Sigmoid colon (tissue), 7 donors: ENCODE measurements around the gene SPRED2. TPM values are rescaled to one million over a fixed set of nuclear protein-coding genes. Genes with fewer than 3 reads are reported as not detected.

Experiments
- DNase-seq: peaks from one replicate; pipeline ENCODE4 v3.0.0-alpha.2; 2019
- H3K27ac ChIP-seq, 4 donors: fragments of 200-600 bp; sonication (generic); one replicate each; pipeline ENCODE4 v1.5.1; 2016 to 2019; ENCODE audit warnings: mild to moderate bottlenecking in 1 of 4
- H3K27me3 ChIP-seq, 3 donors: fragments of 200-600 bp; sonication (generic); one replicate each; pipeline ENCODE4 v1.5.1; 2019; ENCODE audit warnings: mild to moderate bottlenecking in 1 of 3
- H3K36me3 ChIP-seq, 4 donors: fragments of 200-600 bp; sonication (generic); one replicate each; pipeline ENCODE4 v1.5.1; 2016 to 2019
- H3K4me1 ChIP-seq, 4 donors: fragments of 200-600 bp; sonication (generic); one replicate each; pipeline ENCODE4 v1.5.1; 2017 to 2019
- H3K4me3 ChIP-seq, 4 donors: fragments of 200-600 bp; sonication (generic); one replicate each; pipeline ENCODE4 v1.5.1; 2017 to 2019; ENCODE audit warnings: mild to moderate bottlenecking in 2 of 4, moderate library complexity in 1 of 4
- H3K9me3 ChIP-seq, 4 donors: fragments of 200-600 bp in 3 of 4; sonication (generic) in 3 of 4; one replicate each; pipeline versions ENCODE4 v1.5.1 to v1.6.1; 2013 to 2019
- CTCF ChIP-seq, 4 experiments: fragments of 450-650 bp in 3 of 4; fragments of 200-600 bp in 1 of 4; IDR thresholded peaks; one replicate each; pipeline ENCODE4 v1.5.1; 2016 to 2019; ENCODE audit warnings: antibody characterized with exemption in 4 of 4, mild to moderate bottlenecking in 3 of 4, moderate library complexity in 2 of 4
- EP300 ChIP-seq, 4 donors: sonication (generic); formaldehyde crosslinking; IDR thresholded peaks; one replicate each; pipeline ENCODE4 v1.6.1; 2017; ENCODE audit warnings: antibody characterized with exemption in 4 of 4
- POLR2A ChIP-seq, 2 donors: fragments of 450-650 bp; IDR thresholded peaks; one replicate each; pipeline ENCODE4 v1.6.1; 2016; ENCODE audit warnings: antibody characterized with exemption in 2 of 2, mild to moderate bottlenecking in 2 of 2, moderate library complexity in 2 of 2
- POLR2AphosphoS5 ChIP-seq, 4 donors: sonication (generic); formaldehyde crosslinking; IDR thresholded peaks; one replicate each; pipeline ENCODE4 v1.6.1; 2017; ENCODE audit warnings: antibody characterized with exemption in 4 of 4
- WGBS, 2 donors: extraction: QIAGEN DNeasy Blood & Tissue Kit; methylation state at CpG; one replicate each; pipeline ENCODE4 v1.1.7; 2013; 5-methylcytosine and 5-hydroxymethylcytosine counted together
- intact Hi-C: fragments of 100-400 bp; cut with DNase I; formaldehyde crosslinking; loops from one replicate; pipeline ENCODE4 v1.15.1; 2023
- polyA plus RNA-seq, 3 donors: library from polyadenylated mRNA; stranded (reverse); fragments of 200-250 nt; gene quantifications; one replicate each; pipeline ENCODE4 v1.2.3, GENCODE V29; 2013
- total RNA-seq, 4 donors: library from RNA; depleted of rRNA; stranded (reverse); fragments of >200 nt; gene quantifications; one replicate each; pipeline ENCODE4 v1.1.0, GENCODE V29; 2016
- donor health status: healthy with polysubstance abuse.
- donor health status: Bipolar disorder and iron deficiency.
- donor health status: healthy.

SPRED2 gene
- total and polyA plus RNA-seq, 7 donors, result 6.1 to 31.2 (median 13.0) TPM

DNA sequence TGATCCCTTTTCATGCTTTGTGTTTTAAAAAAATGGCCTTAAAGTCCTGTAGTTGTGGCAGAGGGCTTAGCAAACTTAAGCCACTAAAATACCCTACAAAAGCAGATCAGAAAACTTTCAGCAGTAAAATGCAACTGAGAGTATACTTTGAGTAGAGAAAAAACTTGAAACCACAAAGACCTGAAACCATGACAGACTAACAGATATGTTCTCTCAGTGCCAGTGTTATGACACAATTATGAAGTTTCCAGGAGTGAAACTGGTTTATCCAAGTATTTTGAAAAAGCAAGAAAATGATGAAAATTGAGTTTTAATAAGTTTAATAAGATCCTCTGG lies 74.5 kb downstream of the SPRED2 start:
- no peak overlapping the region for H3K4me3 ChIP-seq
- H3K9me3 ChIP-seq, result no peaks in the 10 kb centered on the region
- no peak overlapping the region for H3K27ac ChIP-seq
- intact Hi-C loops, result no loop called here
- peaks cover 0 to 16% (median 0%) of the 10 kb centered on the region in 4 donors for H3K4me1 ChIP-seq
- H3K27me3 ChIP-seq, result no peaks in the 10 kb centered on the region
- H3K36me3 ChIP-seq, result no peaks in the 10 kb centered on the region
- DNase-seq, result no peak
- TF ChIP-seq CTCF (IDR thresholded peaks at IDR 0.05), result no peak
- TF ChIP-seq EP300 (IDR thresholded peaks at IDR 0.05), result no peak

DNA sequence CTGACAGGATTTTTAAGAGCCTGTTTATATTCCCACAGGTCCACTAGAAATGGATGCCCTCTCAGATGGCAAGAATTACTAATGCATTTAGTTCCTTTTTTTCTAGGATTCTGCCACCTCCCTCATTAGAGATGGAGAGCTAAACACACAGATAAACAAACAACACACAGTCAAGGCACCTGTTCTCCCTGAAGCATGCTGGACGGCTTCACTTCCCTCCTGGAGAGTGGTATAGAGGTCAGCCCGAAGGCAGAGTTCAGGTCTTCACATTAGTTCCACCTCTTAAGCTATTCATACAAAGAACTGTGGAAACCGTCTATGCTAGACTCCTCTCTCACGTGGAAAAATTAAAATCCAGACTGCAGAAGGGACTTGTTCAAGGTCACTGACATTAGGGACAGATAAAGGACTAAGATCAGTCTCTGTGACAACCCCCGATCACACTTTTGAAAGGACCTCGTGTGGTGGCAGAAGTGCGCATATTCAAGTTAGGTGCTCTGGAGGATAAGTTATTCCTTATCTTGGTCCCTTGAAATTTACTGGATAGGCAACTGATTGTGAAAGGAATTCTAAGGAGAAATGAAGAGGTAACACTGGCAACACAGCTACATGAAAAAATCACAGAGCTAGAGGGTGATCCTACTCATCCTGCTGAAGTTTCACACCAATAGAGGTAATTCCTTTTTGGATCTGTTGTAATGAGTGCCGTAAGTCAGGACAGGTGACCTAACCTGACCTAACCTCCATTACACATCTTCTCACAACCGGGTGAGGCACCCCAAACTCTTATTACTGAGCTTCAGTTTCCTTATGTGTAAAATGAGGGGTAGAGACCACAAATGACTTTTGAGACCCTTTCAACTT lies 75.1 kb downstream of the SPRED2 start:
- H3K27ac ChIP-seq, result no peak overlapping the region
- TF ChIP-seq POLR2A (IDR thresholded peaks at IDR 0.05) (no peak), POLR2AphosphoS5 (IDR thresholded peaks at IDR 0.05) (no peak), CTCF (IDR thresholded peaks at IDR 0.05) (no peak), EP300 (IDR thresholded peaks at IDR 0.05) (no peak)
- no peaks in the 10 kb centered on the region for H3K9me3 ChIP-seq
- H3K36me3 ChIP-seq, result no peaks in the 10 kb centered on the region
- DNase-seq, result no peak
- H3K4me1 ChIP-seq, result peaks cover 0 to 16% (median 0%) of the 10 kb centered on the region in 4 donors
- intact Hi-C loops, result no loop called here
- no peaks in the 10 kb centered on the region for H3K27me3 ChIP-seq
- H3K4me3 ChIP-seq, result no peak overlapping the region
- 77 to 81% methylated on average over 9 of the region's 9 CpGs for WGBS, 2 donors

DNA sequence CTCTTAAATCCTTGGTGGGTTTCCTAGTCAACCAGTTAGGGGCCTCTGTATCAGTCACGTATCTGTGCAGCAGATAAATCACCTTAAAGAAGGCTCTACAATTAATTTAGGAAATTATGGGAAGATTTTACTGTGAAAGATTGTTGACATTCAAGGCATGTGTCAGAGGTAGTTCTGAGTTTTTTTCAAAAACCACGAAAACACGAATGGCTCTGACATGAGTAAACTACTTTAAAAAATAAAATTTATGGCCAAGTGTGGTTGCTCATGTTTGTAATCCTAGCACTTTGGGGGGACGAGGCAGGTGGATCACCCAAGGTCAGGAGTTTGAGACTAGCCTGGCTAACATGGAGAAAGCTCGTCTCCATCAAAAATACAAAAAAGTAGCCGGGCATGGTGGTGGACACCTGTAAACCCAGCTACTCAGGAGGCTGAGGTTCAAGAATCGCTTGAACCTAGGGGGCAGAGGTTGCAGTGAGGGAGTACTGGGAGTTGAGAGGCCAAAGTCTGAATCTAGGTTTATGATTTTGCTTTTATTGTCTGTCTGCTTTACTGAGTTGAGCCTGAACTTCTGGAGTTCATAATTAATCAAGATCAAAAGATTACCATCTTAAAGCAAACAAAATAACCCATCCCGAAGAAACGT lies 77.1 kb downstream of the SPRED2 start:
- TF ChIP-seq POLR2A (IDR thresholded peaks at IDR 0.05) (no peak), CTCF (IDR thresholded peaks at IDR 0.05) (no peak), EP300 (IDR thresholded peaks at IDR 0.05) (no peak), POLR2AphosphoS5 (IDR thresholded peaks at IDR 0.05) (no peak)
- peaks cover 0 to 23% (median 7%) of the 10 kb centered on the region in 4 donors for H3K4me1 ChIP-seq
- intact Hi-C loops, result no loop called here
- no peak overlapping the region for H3K4me3 ChIP-seq
- H3K9me3 ChIP-seq, result no peaks in the 10 kb centered on the region
- H3K36me3 ChIP-seq, result no peaks in the 10 kb centered on the region
- DNase-seq, result no peak
- no peak overlapping the region for H3K27ac ChIP-seq
- WGBS, 2 donors, result 57 to 78% methylated on average over 9 of the region's 9 CpGs
- H3K27me3 ChIP-seq, result no peaks in the 10 kb centered on the region

DNA sequence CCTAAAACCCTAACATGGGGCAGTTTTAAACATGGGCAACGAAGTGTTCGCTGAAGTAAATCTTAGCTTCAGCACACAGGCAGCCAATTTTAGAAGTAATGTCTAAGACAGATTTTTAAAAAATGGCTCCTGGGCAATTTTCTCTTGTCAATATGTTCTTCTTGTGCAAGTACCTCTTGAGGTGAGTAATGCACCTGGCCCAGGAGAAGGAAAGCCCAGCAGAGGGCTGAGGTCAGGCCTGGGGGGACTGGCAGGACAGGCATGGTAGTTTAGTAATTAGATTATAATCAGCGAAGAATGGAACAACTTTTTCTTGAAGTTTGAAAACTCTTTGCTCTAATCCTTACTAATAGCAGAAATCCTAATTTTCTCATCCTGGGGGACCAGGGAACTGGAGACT lies 77.6 kb downstream of the SPRED2 start:
- Histone ChIP-seq H3K36me3 (no peaks in the 10 kb centered on the region), H3K9me3 (no peaks in the 10 kb centered on the region), H3K27ac (no peak overlapping the region), H3K27me3 (no peaks in the 10 kb centered on the region), H3K4me1 (peaks cover 0 to 28% (median 12%) of the 10 kb centered on the region in 4 donors), H3K4me3 (no peak overlapping the region)
- TF ChIP-seq POLR2AphosphoS5 (IDR thresholded peaks at IDR 0.05), result no peak
- no peak for TF ChIP-seq CTCF (IDR thresholded peaks at IDR 0.05)
- no peak for TF ChIP-seq EP300 (IDR thresholded peaks at IDR 0.05)
- no peak for TF ChIP-seq POLR2A (IDR thresholded peaks at IDR 0.05)
- intact Hi-C loops, result no loop called here
- DNase-seq, result no peak
- 95 to 98% methylated on average over 3 of the region's 3 CpGs for WGBS, 2 donors
